DND-41 (cell line): Measurements from ENCODE around the gene PDLIM5.

Source experiments
- ATAC-seq: fragments of 200-7000 bp; cut with Tn5 transposase; 3 replicates; pipeline ENCODE4 v1.9.1; 2021; ENCODE audit warnings: low read depth; ENCODE audit not compliant: insufficient read depth
- DNase-seq: peaks from one replicate; pipeline ENCODE4 v3.0.0-alpha.2; 2020
- H2AFZ ChIP-seq: 2 replicates; pipeline ENCODE4 v1.6.0; 2012; ENCODE audit warnings: low read depth, low read length
- H3K27ac ChIP-seq: 2 replicates; pipeline ENCODE4 v1.5.1; 2012; ENCODE audit warnings: low read length, inconsistent platforms
- H3K27me3 ChIP-seq: fragments of 200-600 bp; sonication (generic); 2 replicates; pipeline ENCODE4 v1.6.0; 2012; ENCODE audit warnings: low read length, mild to moderate bottlenecking, inconsistent platforms; ENCODE audit not compliant: insufficient read depth, poor library complexity
- H3K36me3 ChIP-seq: 2 replicates; pipeline ENCODE4 v1.5.1; 2012; ENCODE audit warnings: low read length, inconsistent platforms; ENCODE audit not compliant: insufficient read depth
- H3K4me1 ChIP-seq: 2 replicates; pipeline ENCODE4 v1.5.1; 2012; ENCODE audit warnings: mild to moderate bottlenecking, low read length; ENCODE audit not compliant: insufficient read depth
- H3K4me2 ChIP-seq: 2 replicates; pipeline ENCODE4 v1.6.0; 2012; ENCODE audit warnings: mild to moderate bottlenecking, moderate library complexity, low read length, inconsistent platforms; ENCODE audit not compliant: insufficient read depth
- H3K4me3 ChIP-seq, 2 experiments: fragments of 200-600 bp in 1 of 2; shearing (Covaris generic) in 1 of 2; 2 replicates each; pipeline ENCODE4 v1.5.1; 2012 to 2016; ENCODE audit warnings: inconsistent platforms in 2 of 2, low read length in 2 of 2, mild to moderate bottlenecking in 2 of 2, low read depth in 1 of 2, moderate library complexity in 1 of 2
- H3K79me2 ChIP-seq: 2 replicates; pipeline ENCODE4 v1.6.0; 2012; ENCODE audit warnings: low read length, inconsistent platforms; ENCODE audit not compliant: insufficient read depth
- H3K9ac ChIP-seq: 2 replicates; pipeline ENCODE4 v1.6.0; 2012; ENCODE audit warnings: low read depth, mild to moderate bottlenecking, inconsistent platforms, low read length, moderate library complexity
- H3K9me3 ChIP-seq: 2 replicates; pipeline ENCODE4 v1.5.1; 2012; ENCODE audit warnings: low read length, moderate library complexity, mild to moderate bottlenecking, inconsistent platforms; ENCODE audit not compliant: insufficient read depth, severe bottlenecking
- H4K20me1 ChIP-seq: 2 replicates; pipeline ENCODE4 v1.6.0; 2012; ENCODE audit warnings: low read length; ENCODE audit not compliant: insufficient read depth
- EZH2 ChIP-seq: IDR thresholded peaks from 3 replicates; pipeline ENCODE4 v1.6.1; 2012; ENCODE audit warnings: borderline replicate concordance, low read depth, mild to moderate bottlenecking, moderate library complexity, low read length, inconsistent platforms; ENCODE audit not compliant: severe bottlenecking
- TF ChIP-seq, protein P1 (sequence below): IDR thresholded peaks from 2 replicates; pipeline ENCODE4 v1.5.1; 2012; ENCODE audit warnings: borderline replicate concordance, low read length, moderate library complexity, mild to moderate bottlenecking; ENCODE audit not compliant: poor library complexity, severe bottlenecking; ENCODE audit errors: extremely low read depth

The PDLIM5 gene

GRCh38 chr4:94578195-94578594 lies 126.5 kb downstream of the PDLIM5 start:
- Histone ChIP-seq H3K4me1 (no peaks in the 10 kb centered on the region), H3K9ac (no peak overlapping the region), H3K4me2 (no peak overlapping the region), H3K27ac (no peak overlapping the region), H3K4me3 (no peak overlapping the region), H3K79me2 (no peaks in the 10 kb centered on the region), H3K9me3 (no peaks in the 10 kb centered on the region), H3K27me3 (no peaks in the 10 kb centered on the region), H4K20me1 (no peaks in the 10 kb centered on the region), H2AFZ (no peak overlapping the region), H3K36me3 (peaks cover 4% of the 10 kb centered on the region)
- TF ChIP-seq EZH2: no peak
- TF ChIP-seq, protein P1, sequence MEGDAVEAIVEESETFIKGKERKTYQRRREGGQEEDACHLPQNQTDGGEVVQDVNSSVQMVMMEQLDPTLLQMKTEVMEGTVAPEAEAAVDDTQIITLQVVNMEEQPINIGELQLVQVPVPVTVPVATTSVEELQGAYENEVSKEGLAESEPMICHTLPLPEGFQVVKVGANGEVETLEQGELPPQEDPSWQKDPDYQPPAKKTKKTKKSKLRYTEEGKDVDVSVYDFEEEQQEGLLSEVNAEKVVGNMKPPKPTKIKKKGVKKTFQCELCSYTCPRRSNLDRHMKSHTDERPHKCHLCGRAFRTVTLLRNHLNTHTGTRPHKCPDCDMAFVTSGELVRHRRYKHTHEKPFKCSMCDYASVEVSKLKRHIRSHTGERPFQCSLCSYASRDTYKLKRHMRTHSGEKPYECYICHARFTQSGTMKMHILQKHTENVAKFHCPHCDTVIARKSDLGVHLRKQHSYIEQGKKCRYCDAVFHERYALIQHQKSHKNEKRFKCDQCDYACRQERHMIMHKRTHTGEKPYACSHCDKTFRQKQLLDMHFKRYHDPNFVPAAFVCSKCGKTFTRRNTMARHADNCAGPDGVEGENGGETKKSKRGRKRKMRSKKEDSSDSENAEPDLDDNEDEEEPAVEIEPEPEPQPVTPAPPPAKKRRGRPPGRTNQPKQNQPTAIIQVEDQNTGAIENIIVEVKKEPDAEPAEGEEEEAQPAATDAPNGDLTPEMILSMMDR: no peak
- ATAC-seq (no peak), DNase-seq (no peak)

GRCh38 chr4:94581766-94582165 lies 130.0 kb downstream of the PDLIM5 start:
- Histone ChIP-seq H3K9ac (no peak overlapping the region), H3K27me3 (no peaks in the 10 kb centered on the region), H3K36me3 (no peaks in the 10 kb centered on the region), H2AFZ (no peak overlapping the region), H3K9me3 (no peaks in the 10 kb centered on the region), H3K4me1 (no peaks in the 10 kb centered on the region), H3K4me2 (no peak overlapping the region), H3K4me3 (no peak overlapping the region), H3K79me2 (no peaks in the 10 kb centered on the region), H4K20me1 (no peaks in the 10 kb centered on the region), H3K27ac (no peak overlapping the region)
- TF ChIP-seq, protein P1: no peak
- TF ChIP-seq EZH2: no peak
- ATAC-seq (no peak), DNase-seq (no peak)

- no peak for ATAC-seq
- H3K27ac ChIP-seq: no peak overlapping the region
- TF ChIP-seq EZH2: no peak
- TF ChIP-seq, protein P1: no peak
- no peak overlapping the region for H3K4me3 ChIP-seq
- H3K27me3 ChIP-seq: no peaks in the 10 kb centered on the region
- H2AFZ ChIP-seq: no peak overlapping the region
- no peak overlapping the region for H3K4me2 ChIP-seq
- DNase-seq: no peak
- H3K36me3 ChIP-seq: no peaks in the 10 kb centered on the region
- H3K9ac ChIP-seq: no peak overlapping the region
- no peaks in the 10 kb centered on the region for H3K9me3 ChIP-seq
- no peaks in the 10 kb centered on the region for H3K4me1 ChIP-seq
- no peaks in the 10 kb centered on the region for H4K20me1 ChIP-seq
- H3K79me2 ChIP-seq: no peaks in the 10 kb centered on the region
Observed at GRCh38 chr4:94582517-94582916, 130.8 kb downstream of the PDLIM5 start.
